GM12878 (cell line): ENCODE measurements around the gene PPP6C. TPM values are rescaled to one million over a fixed set of nuclear protein-coding genes. Genes with fewer than 3 reads are reported as not detected.

Source experiments
- BACH1 ChIP-seq: fragments of 450-650 bp; IDR thresholded peaks from 2 replicates; pipeline ENCODE4 v1.6.1; 2017; ENCODE audit warnings: mild to moderate bottlenecking, borderline replicate concordance
- EED ChIP-seq: sonication (generic); IDR thresholded peaks from 2 replicates; pipeline ENCODE4 v1.6.1; 2016; ENCODE audit warnings: antibody characterized with exemption, low read depth
- GATAD2B ChIP-seq: fragments of 450-650 bp; conservative IDR thresholded peaks from 2 replicates; pipeline ENCODE4 v1.6.1; 2017; ENCODE audit warnings: low read depth, mild to moderate bottlenecking, moderate library complexity
- HDGF ChIP-seq: fragments of 450-650 bp; IDR thresholded peaks from 2 replicates; pipeline ENCODE4 v1.6.1; 2016; ENCODE audit warnings: antibody characterized with exemption
- IKZF1 ChIP-seq: fragments of 450-650 bp; conservative IDR thresholded peaks from 2 replicates; pipeline ENCODE4 v1.6.1; 2017; ENCODE audit warnings: antibody characterized with exemption, mild to moderate bottlenecking
- LARP7 ChIP-seq: fragments of 450-650 bp; IDR thresholded peaks from 2 replicates; pipeline ENCODE4 v1.6.1; 2017; ENCODE audit warnings: mild to moderate bottlenecking
- MXI1 ChIP-seq: fragments of 150-350 bp; IDR thresholded peaks from 2 replicates; pipeline ENCODE4 v1.6.1; 2011; ENCODE audit warnings: low read depth, mild to moderate bottlenecking, inconsistent platforms, low read length, improper control_type of control experiment
- NBN ChIP-seq: fragments of 450-650 bp; IDR thresholded peaks from 2 replicates; pipeline ENCODE4 v1.6.1; 2016
- NFXL1 ChIP-seq: fragments of 450-650 bp; IDR thresholded peaks from 2 replicates; pipeline ENCODE4 v1.6.1; 2017; ENCODE audit warnings: antibody characterized with exemption, mild to moderate bottlenecking, borderline replicate concordance
- POLR2AphosphoS2 ChIP-seq: IDR thresholded peaks from 2 replicates; pipeline ENCODE4 v1.6.1; 2011; ENCODE audit warnings: low read depth, mild to moderate bottlenecking, low read length, improper control_type of control experiment, moderate library complexity
- POLR2AphosphoS5 ChIP-seq: IDR thresholded peaks from 2 replicates; pipeline ENCODE4 v1.6.1; 2011; ENCODE audit warnings: mild to moderate bottlenecking, low read length, inconsistent platforms
- RB1 ChIP-seq: fragments of 450-650 bp; formaldehyde crosslinking; IDR thresholded peaks from 2 replicates; pipeline ENCODE4 v1.6.1; 2017; ENCODE audit warnings: mild to moderate bottlenecking, borderline replicate concordance
- STAT1 ChIP-seq: fragments of 450-650 bp; conservative IDR thresholded peaks from 2 replicates; pipeline ENCODE4 v1.6.1; 2014; ENCODE audit warnings: antibody characterized with exemption, mild to moderate bottlenecking
- TCF3 ChIP-seq: IDR thresholded peaks from 2 replicates; pipeline ENCODE4 v1.6.1; 2012; ENCODE audit warnings: low read depth, mild to moderate bottlenecking, low read length, borderline replicate concordance; ENCODE audit not compliant: insufficient read depth
- ZBED1 ChIP-seq: IDR thresholded peaks from 2 replicates; pipeline ENCODE4 v1.6.1; 2016; ENCODE audit warnings: borderline replicate concordance
- ZNF207 ChIP-seq: fragments of 450-650 bp; IDR thresholded peaks from 2 replicates; pipeline ENCODE4 v1.6.1; 2014; ENCODE audit warnings: antibody characterized with exemption, mild to moderate bottlenecking, borderline replicate concordance
- polyA plus RNA-seq, 11 experiments: library from polyadenylated mRNA; depleted of rRNA in 4 of 11; unstranded in 6 of 11; stranded (reverse) in 5 of 11; fragments of >200 nt; fragmentation: Nextera tagmentation in 4 of 11; fragmentation: Illumina TruSeq in 1 of 11; extraction: Ambion mirVana in 4 of 11; extraction: Trizol in 1 of 11; gene quantifications; 1 replicate in 1 of 11; 2 replicates in 10 of 11; pipeline versions ENCODE4 v1.2.1 to v1.2.3, GENCODE V29; 2011 to 2016; ENCODE audit warnings: inconsistent platforms in 2 of 11, missing spikeins in 2 of 11, low read depth in 1 of 11
- total RNA-seq, 4 experiments: library from RNA; depleted of rRNA in 3 of 4; stranded (reverse); fragments of >200 nt in 3 of 4; fragmentation: Illumina TruSeq in 1 of 4; extraction: Trizol in 1 of 4; gene quantifications; 2 replicates each; pipeline versions ENCODE4 v1.2.1 to v1.2.3, GENCODE V29; 2013 to 2021
- TF ChIP-seq, protein P1 (sequence below): fragments of 450-650 bp; IDR thresholded peaks from 2 replicates; pipeline ENCODE4 v1.6.1; 2018; ENCODE audit warnings: borderline replicate concordance, mild to moderate bottlenecking; ENCODE audit not compliant: partially characterized antibody
- TF ChIP-seq, protein P2 (sequence below): fragments of 150-350 bp; IDR thresholded peaks from 2 replicates; pipeline ENCODE4 v1.6.1; 2016; ENCODE audit warnings: low read depth, low read length
- TF ChIP-seq, protein P3 (sequence below): fragments of 450-650 bp; IDR thresholded peaks from 2 replicates; pipeline ENCODE4 v1.6.1; 2017; ENCODE audit warnings: mild to moderate bottlenecking, moderate library complexity
- TF ChIP-seq, protein P4 (sequence below): IDR thresholded peaks from 2 replicates; pipeline ENCODE4 v1.6.1; 2012; ENCODE audit warnings: low read depth, low read length, improper control_type of control experiment

Gene PPP6C
- total and polyA plus RNA-seq, 10 of the 15 experiments (the other 5 are each of a cell fraction or from before 2014, with no cell fraction given) = 26.8 to 45.3 (median 37.1) TPM

DNA sequence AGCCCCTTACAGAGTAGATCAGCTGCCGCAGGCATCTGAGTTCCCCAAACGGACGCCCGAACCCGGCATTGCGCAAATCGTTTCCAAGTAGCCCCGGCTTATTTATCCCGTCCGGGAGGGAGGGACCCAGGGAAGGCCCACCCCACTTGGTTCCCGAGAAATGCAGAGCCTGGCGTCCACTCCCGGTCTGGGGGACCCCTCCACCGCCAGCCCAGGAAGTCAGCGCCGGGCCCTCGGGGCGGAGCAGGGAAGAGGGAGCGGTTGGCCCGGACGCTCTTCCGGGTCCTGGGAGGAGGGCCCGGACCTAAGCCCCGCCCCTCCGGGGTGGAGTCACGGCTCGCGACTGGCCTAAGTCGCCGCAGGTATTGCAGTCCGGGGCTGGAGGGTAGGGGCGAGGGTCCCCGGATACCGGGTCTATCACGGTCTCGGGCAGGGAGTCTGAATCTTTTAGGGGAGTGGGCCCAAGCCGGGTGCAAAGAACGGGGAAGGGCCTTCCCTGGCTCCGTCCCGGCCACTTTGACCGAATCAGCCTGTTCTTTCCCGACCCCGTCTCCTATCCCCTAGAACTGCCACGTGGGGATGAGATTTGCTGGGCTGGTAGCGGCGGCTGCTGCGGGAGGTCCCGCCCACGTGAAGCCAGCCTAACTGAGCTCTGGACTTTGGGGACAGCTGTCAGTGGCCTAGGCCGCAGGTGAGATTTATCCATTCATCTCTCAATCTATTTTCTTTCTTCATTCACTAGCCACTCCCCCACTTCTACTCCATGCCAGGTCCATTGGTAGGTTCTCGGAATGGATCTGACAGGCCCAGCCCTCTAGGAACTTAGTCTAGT is 10.8 kb upstream of the PPP6C start, which contains the start of gene RABEPK (continued):
- TF ChIP-seq, protein P1, sequence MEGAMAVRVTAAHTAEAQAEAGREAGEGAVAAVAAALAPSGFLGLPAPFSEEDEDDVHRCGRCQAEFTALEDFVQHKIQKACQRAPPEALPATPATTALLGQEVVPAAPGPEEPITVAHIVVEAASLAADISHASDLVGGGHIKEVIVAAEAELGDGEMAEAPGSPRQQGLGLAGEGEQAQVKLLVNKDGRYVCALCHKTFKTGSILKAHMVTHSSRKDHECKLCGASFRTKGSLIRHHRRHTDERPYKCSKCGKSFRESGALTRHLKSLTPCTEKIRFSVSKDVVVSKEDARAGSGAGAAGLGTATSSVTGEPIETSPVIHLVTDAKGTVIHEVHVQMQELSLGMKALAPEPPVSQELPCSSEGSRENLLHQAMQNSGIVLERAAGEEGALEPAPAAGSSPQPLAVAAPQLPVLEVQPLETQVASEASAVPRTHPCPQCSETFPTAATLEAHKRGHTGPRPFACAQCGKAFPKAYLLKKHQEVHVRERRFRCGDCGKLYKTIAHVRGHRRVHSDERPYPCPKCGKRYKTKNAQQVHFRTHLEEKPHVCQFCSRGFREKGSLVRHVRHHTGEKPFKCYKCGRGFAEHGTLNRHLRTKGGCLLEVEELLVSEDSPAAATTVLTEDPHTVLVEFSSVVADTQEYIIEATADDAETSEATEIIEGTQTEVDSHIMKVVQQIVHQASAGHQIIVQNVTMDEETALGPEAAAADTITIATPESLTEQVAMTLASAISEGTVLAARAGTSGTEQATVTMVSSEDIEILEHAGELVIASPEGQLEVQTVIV = peak; percentile 89
- TF ChIP-seq NBN (peak; percentile 54), BACH1 (peak; percentile 50), EED (peak; percentile 58), TCF3 (peak; percentile 57; the same call in 1 of the 2 replicates), STAT1 (0 out of 2 replicates have a peak, but pooled peaks have one; percentile 27), ZBED1 (0 out of 2 replicates have a peak, but pooled peaks have one; percentile 23), POLR2AphosphoS2 (peak; percentile 93), GATAD2B (peak; percentile 94), ZNF207 (peak; percentile 40; the same call in 1 of the 2 replicates), POLR2AphosphoS5 (peak; percentile 90), LARP7 (0 out of 2 replicates have a peak, but pooled peaks have one; percentile 63), HDGF (0 out of 2 replicates have a peak, but pooled peaks have one; percentile 62), IKZF1 (peak; percentile 88), RB1 (no peak; the same call in 1 of the 2 replicates), NFXL1 (no peak), MXI1 (peak; percentile 72)
- TF ChIP-seq, protein P2, sequence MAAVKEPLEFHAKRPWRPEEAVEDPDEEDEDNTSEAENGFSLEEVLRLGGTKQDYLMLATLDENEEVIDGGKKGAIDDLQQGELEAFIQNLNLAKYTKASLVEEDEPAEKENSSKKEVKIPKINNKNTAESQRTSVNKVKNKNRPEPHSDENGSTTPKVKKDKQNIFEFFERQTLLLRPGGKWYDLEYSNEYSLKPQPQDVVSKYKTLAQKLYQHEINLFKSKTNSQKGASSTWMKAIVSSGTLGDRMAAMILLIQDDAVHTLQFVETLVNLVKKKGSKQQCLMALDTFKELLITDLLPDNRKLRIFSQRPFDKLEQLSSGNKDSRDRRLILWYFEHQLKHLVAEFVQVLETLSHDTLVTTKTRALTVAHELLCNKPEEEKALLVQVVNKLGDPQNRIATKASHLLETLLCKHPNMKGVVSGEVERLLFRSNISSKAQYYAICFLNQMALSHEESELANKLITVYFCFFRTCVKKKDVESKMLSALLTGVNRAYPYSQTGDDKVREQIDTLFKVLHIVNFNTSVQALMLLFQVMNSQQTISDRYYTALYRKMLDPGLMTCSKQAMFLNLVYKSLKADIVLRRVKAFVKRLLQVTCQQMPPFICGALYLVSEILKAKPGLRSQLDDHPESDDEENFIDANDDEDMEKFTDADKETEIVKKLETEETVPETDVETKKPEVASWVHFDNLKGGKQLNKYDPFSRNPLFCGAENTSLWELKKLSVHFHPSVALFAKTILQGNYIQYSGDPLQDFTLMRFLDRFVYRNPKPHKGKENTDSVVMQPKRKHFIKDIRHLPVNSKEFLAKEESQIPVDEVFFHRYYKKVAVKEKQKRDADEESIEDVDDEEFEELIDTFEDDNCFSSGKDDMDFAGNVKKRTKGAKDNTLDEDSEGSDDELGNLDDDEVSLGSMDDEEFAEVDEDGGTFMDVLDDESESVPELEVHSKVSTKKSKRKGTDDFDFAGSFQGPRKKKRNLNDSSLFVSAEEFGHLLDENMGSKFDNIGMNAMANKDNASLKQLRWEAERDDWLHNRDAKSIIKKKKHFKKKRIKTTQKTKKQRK = no peak
- TF ChIP-seq, protein P3, sequence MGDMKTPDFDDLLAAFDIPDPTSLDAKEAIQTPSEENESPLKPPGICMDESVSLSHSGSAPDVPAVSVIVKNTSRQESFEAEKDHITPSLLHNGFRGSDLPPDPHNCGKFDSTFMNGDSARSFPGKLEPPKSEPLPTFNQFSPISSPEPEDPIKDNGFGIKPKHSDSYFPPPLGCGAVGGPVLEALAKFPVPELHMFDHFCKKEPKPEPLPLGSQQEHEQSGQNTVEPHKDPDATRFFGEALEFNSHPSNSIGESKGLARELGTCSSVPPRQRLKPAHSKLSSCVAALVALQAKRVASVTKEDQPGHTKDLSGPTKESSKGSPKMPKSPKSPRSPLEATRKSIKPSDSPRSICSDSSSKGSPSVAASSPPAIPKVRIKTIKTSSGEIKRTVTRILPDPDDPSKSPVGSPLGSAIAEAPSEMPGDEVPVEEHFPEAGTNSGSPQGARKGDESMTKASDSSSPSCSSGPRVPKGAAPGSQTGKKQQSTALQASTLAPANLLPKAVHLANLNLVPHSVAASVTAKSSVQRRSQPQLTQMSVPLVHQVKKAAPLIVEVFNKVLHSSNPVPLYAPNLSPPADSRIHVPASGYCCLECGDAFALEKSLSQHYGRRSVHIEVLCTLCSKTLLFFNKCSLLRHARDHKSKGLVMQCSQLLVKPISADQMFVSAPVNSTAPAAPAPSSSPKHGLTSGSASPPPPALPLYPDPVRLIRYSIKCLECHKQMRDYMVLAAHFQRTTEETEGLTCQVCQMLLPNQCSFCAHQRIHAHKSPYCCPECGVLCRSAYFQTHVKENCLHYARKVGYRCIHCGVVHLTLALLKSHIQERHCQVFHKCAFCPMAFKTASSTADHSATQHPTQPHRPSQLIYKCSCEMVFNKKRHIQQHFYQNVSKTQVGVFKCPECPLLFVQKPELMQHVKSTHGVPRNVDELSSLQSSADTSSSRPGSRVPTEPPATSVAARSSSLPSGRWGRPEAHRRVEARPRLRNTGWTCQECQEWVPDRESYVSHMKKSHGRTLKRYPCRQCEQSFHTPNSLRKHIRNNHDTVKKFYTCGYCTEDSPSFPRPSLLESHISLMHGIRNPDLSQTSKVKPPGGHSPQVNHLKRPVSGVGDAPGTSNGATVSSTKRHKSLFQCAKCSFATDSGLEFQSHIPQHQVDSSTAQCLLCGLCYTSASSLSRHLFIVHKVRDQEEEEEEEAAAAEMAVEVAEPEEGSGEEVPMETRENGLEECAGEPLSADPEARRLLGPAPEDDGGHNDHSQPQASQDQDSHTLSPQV = no peak
- TF ChIP-seq, protein P4, sequence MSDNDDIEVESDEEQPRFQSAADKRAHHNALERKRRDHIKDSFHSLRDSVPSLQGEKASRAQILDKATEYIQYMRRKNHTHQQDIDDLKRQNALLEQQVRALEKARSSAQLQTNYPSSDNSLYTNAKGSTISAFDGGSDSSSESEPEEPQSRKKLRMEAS = 0 out of 2 replicates have a peak, but pooled peaks have one; percentile 57
